ENCODE data around the gene LDLRAD3.

The LDLRAD3 gene

GRCh38 chr11:36224209-36224882 lies 280.5 kb downstream of the LDLRAD3 start:
- in situ Hi-C loops (cut with HindIII; ENCODE audit: low sequenced_read_pairs): no loop called here

DNA sequence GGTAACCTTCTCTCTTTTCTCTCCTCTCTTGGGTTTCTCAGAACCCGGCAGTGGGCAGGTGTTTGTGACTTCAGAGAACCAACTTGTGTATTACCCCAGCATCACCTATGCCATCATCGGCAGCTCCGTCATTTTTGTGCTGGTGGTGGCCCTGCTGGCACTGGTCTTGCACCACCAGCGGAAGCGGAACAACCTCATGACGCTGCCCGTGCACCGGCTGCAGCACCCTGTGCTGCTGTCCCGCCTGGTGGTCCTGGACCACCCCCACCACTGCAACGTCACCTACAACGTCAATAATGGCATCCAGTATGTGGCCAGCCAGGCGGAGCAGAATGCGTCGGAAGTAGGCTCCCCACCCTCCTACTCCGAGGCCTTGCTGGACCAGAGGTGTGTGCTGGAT lies 283.2 kb downstream of the LDLRAD3 start:
- in situ Hi-C loops (cut with HindIII; ENCODE audit: low sequenced_read_pairs): no loop called here

- in situ Hi-C loops (cut with HindIII; ENCODE audit: low sequenced_read_pairs): no loop called here
Observed at GRCh38 chr11:36228689-36229088, 284.8 kb downstream of the LDLRAD3 start.

DNA sequence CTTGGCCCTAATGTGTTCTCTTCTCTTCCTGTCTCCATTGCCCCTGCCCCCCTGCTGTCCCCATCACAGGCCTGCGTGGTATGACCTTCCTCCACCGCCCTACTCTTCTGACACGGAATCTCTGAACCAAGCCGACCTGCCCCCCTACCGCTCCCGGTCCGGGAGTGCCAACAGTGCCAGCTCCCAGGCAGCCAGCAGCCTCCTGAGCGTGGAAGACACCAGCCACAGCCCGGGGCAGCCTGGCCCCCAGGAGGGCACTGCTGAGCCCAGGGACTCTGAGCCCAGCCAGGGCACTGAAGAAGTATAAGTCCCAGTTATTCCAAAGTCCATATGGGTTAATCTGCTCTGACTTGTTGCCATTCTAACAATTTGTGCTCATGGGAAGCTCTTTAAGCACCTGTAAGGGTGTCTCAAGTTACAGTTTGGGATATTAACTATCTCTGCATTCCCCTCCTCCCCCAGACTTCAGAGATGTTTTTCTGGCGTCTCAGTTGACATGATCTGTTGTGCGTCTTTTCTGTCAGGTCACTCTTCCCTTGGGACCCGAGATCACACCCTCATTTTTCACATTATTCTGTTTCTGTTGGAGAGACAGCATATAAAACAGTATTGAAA lies 285.3 kb downstream of the LDLRAD3 start:
- in situ Hi-C loops (cut with HindIII; ENCODE audit: low sequenced_read_pairs): no loop called here

DNA sequence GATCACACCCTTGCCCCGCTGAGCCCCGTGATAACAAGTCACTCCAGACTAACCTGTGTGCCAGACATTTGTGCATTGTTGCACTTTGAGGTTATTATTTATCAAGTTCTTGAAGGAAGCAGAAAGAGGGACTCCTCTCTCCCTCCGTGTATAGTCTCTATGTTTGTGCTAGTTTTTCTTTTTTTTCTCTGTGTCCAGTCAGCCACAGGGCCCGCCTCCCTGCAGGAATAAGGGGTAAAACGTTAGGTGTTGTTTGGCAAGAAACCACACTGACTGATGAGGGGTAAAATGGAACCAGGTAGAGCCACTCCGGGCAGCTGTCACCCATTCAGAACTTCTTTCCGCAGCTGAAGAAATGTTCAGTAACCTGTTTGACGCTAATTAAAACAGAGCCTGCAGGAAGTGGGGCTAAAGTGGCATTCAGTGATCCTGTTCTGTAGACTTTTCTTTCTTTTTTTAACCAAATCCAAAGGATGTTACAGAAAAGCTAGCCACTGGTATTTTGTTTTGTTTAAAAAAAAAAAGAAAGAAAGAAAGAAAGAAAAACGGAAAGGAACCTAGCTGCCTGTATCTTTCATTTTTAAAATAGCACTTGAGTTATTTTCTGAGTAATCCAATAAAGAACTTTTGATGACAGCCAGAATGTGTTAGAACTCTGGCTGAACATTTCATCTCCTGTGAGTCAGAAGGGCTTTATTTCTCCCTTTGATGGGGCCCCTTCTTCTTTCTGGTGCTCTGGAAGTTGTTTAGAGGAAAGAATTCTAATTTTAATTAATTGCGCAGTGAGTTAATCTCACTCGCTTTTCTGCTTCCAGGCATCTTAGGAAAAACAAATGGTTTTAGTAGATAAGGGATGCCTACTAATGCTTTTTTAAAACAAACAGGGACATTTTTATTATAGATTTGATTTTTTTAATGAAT lies 287.2 kb downstream of the LDLRAD3 start:
- in situ Hi-C loops (cut with HindIII; ENCODE audit: low sequenced_read_pairs): no loop called here

- in situ Hi-C loops (cut with HindIII; ENCODE audit: low sequenced_read_pairs): no loop called here
Observed at GRCh38 chr11:36233204-36233603, 289.3 kb downstream of the LDLRAD3 start.

DNA sequence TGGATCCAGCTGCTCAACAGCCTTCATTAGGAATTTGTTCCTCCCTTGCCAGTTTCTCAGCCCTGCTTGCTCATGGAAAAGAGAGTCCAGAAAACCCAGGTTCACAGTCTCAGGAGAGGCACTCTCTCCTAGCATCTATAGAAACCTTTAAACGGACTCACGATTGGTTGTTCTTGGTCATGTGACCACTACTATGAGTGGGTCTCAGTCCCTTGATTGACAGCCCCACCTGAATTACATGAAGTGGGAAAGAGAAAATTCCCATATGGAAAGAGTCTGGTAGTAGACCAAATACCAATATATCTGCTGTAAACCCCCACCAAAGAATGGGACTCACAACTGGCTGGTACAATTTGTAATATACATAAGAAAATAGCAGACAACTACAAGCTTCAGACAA lies 291.0 kb downstream of the LDLRAD3 start:
- in situ Hi-C loops (cut with HindIII; ENCODE audit: low sequenced_read_pairs): no loop called here

DNA sequence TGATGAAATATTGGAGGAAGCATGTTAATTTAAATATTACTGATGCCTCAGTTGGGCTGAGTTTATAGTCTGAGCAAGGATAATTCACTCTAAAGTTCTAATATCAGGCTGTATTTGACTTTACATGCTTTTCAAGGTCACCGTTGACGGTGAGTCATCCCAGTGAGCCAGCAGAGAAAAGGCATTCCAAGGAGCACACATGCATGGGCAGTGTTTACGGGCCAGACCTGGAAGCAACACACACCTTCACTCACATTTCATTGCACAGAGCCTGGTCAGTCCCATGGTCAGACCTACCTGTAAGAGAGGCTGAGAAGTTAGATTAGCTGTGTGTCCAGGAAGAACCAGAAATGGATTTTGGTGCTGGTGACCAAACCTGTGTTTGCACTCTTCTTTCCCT lies 291.9 kb downstream of the LDLRAD3 start:
- in situ Hi-C loops (cut with HindIII; ENCODE audit: low sequenced_read_pairs): no loop called here

GRCh38 chr11:36237391-36237790 lies 293.5 kb downstream of the LDLRAD3 start:
- in situ Hi-C loops (cut with HindIII; ENCODE audit: low sequenced_read_pairs): no loop called here

GRCh38 chr11:36238036-36238631 lies 294.3 kb downstream of the LDLRAD3 start:
- in situ Hi-C loops (cut with HindIII; ENCODE audit: low sequenced_read_pairs): no loop called here

DNA sequence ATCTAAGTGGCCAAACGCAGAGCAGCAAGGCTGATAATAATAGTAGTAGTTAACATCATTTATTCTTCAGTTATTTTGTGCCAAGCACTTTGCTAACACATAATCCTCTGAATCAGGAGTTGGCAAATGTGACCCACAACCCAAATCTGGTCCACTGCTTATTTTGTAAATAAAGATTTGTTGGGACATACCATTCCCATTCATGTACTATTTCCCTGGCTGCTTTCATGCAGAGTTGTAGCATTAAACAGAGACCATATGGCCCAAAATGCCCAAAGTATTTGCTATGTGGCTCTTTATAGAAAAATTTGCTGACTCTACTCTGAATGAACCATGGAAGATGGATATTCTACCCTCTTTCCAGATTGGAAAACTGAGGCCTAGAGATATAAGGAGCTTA lies 295.0 kb downstream of the LDLRAD3 start:
- in situ Hi-C loops (cut with HindIII; ENCODE audit: low sequenced_read_pairs): no loop called here

DNA sequence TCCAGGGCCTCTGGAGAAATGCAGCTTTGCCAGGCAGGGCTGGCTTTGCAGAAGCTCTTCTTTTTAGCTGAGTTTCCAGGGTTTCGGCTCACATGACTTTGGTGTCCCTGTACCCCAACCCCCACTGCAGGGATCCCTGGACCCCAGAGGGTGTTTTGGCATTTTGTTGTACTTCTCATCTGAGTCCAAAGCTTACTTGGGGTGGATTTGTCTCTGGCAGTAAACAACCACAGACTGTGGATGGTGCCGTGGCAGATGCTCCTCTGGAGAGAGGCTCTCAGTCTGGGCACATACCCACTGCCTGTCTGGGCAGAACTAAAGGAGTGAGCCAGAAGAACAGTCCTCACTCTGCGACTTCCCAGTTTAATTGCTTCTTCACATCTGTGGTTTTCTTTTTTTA lies 295.8 kb downstream of the LDLRAD3 start:
- in situ Hi-C loops (cut with HindIII; ENCODE audit: low sequenced_read_pairs): no loop called here

GRCh38 chr11:36240173-36240572 lies 296.3 kb downstream of the LDLRAD3 start:
- in situ Hi-C loops (cut with HindIII; ENCODE audit: low sequenced_read_pairs): no loop called here

GRCh38 chr11:36240801-36241200 lies 296.9 kb downstream of the LDLRAD3 start:
- in situ Hi-C loops (cut with HindIII; ENCODE audit: low sequenced_read_pairs): no loop called here

- in situ Hi-C loops (cut with HindIII; ENCODE audit: low sequenced_read_pairs): no loop called here
Observed at GRCh38 chr11:36241497-36241896, 297.6 kb downstream of the LDLRAD3 start.

GRCh38 chr11:36243641-36244040 lies 299.8 kb downstream of the LDLRAD3 start:
- in situ Hi-C loops (cut with HindIII; ENCODE audit: low sequenced_read_pairs): no loop called here

DNA sequence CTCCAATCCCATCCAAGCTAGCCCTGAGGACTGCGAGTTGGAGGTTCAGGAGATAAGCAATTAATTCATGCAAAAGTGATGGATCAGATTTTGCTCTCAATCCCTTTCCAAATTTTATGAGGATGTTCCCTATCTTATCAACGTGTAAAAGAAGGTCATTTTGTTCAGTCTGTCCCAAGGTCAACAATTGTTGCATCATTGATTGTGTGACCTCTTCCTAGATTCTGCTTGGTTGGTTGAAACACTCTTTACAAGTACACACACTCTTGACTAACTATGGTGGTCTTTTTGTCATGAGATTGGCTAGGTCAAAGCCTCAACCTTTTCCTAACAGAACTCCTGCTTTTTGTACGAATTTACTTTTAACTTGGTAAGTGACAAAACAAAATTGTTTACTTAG lies 303.6 kb downstream of the LDLRAD3 start:
- in situ Hi-C loops (cut with HindIII; ENCODE audit: low sequenced_read_pairs): no loop called here

DNA sequence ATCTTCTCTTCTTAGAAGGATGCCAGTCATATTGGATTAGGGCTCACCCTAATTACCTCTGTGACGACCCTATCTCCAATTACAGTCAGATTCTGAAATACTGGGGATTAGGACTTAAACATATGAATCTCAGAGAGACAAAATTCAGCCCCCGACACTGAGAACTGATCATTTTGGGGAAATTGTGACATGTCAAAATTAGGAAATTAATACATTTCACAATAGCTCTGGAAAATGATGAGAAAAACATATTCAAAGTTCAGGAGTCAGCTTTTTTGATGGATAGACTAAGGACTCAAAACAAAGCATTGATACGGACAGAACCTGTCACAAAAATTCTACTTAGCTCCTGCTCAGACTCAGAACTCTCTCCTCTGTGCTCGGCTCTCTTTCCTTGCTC lies 304.6 kb downstream of the LDLRAD3 start:
- in situ Hi-C loops (cut with HindIII; ENCODE audit: low sequenced_read_pairs): no loop called here

- in situ Hi-C loops (cut with HindIII; ENCODE audit: low sequenced_read_pairs): no loop called here
Observed at GRCh38 chr11:36249246-36249645, 305.4 kb downstream of the LDLRAD3 start.

DNA sequence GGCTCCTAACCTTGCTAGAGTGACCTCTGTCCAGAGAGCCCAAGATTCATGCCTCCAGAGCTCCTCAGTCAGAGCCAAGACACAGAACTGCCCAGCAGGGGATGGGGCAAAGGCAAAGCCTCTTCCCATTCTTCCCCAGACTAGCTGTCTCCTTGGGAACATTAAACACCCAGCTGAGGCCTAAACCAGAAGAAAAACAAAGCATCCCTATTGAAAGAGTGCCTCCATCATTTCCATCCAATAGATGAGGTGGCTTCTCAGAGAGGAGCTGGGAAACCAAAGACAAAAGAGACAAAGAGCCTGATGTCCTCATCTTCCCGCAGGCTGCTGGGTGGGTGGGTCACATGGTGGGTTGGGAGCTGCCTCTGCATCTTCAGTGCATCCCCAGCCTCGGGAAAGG lies 308.0 kb downstream of the LDLRAD3 start:
- in situ Hi-C loops (cut with HindIII; ENCODE audit: low sequenced_read_pairs): loop anchor here (25.0 kb wide), 2 partner anchors 640 to 765 kb away; partner anchors contain the start of gene FJX1

DNA sequence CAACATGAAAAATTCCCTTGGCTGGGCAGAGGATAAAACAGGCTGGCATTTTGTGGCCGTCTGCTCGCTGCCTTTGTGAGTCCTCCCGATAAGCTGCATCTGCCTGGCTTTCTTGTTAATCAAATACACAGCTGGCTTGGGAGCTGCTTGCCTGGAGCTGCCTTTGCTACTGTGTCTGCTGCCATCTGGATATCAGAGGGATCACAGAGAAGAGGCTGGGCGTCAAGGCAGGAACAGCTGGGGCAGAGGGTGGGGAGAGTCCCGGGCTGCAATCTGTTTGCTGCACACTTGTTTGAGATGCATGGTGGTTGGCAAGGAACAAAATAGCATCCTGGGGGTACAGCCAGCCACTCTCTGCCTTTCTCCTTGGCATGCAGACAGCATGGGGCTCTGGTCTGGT lies 309.4 kb downstream of the LDLRAD3 start:
- in situ Hi-C loops (cut with HindIII; ENCODE audit: low sequenced_read_pairs): loop anchor here (25.0 kb wide), 2 partner anchors 641 to 766 kb away; partner anchors contain the start of gene FJX1
